Measurements from ENCODE around the gene ZSCAN10.

- TF ChIP-seq, protein P1, sequence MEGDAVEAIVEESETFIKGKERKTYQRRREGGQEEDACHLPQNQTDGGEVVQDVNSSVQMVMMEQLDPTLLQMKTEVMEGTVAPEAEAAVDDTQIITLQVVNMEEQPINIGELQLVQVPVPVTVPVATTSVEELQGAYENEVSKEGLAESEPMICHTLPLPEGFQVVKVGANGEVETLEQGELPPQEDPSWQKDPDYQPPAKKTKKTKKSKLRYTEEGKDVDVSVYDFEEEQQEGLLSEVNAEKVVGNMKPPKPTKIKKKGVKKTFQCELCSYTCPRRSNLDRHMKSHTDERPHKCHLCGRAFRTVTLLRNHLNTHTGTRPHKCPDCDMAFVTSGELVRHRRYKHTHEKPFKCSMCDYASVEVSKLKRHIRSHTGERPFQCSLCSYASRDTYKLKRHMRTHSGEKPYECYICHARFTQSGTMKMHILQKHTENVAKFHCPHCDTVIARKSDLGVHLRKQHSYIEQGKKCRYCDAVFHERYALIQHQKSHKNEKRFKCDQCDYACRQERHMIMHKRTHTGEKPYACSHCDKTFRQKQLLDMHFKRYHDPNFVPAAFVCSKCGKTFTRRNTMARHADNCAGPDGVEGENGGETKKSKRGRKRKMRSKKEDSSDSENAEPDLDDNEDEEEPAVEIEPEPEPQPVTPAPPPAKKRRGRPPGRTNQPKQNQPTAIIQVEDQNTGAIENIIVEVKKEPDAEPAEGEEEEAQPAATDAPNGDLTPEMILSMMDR (IDR thresholded peaks at IDR 0.05; ENCODE audit: low read length) = no peak
- TF ChIP-seq EZH2 (optimal IDR thresholded peaks at IDR 0.05; ENCODE audit: low read depth, low read length) (no peak), EZH2phosphoT487 (IDR thresholded peaks at IDR 0.05; ENCODE audit: low read length) (no peak)
These were observed 42.5 kb downstream of the ZSCAN10 start for GRCh38 chr16:3056336-3057180.

Measured in MM.1S (cell line).